H9 (cell line): ENCODE measurements around the gene TECRL. TPM values are rescaled to one million over a fixed set of nuclear protein-coding genes. Genes with fewer than 3 reads are reported as not detected.

Experiments
- DNase-seq: peaks from one replicate; pipeline ENCODE4 v3.0.0-alpha.2; 2017
- H2AFZ ChIP-seq: one replicate; pipeline ENCODE4 v1.6.1; 2013; ENCODE audit warnings: mild to moderate bottlenecking, low read length, control low read depth, moderate library complexity
- H2AK5ac ChIP-seq: 2 replicates; pipeline ENCODE4 v1.6.1; 2013; ENCODE audit warnings: low read length, control low read depth, mixed read lengths; ENCODE audit not compliant: insufficient read length
- H2BK120ac ChIP-seq: one replicate; pipeline ENCODE4 v1.6.1; 2013; ENCODE audit warnings: low read depth, mild to moderate bottlenecking, low read length, control low read depth, inconsistent platforms; ENCODE audit not compliant: poor library complexity, severe bottlenecking
- H2BK12ac ChIP-seq: 2 replicates; pipeline ENCODE4 v1.6.1; 2013; ENCODE audit warnings: low read length, control low read depth, mixed read lengths, low read depth; ENCODE audit not compliant: insufficient read length
- H2BK15ac ChIP-seq: 2 replicates; pipeline ENCODE4 v1.6.1; 2013; ENCODE audit warnings: low read depth, low read length, control low read depth
- H2BK20ac ChIP-seq: one replicate; pipeline ENCODE4 v1.6.1; 2013; ENCODE audit warnings: low read depth, mild to moderate bottlenecking, low read length, control low read depth, inconsistent platforms; ENCODE audit not compliant: poor library complexity, severe bottlenecking
- H2BK5ac ChIP-seq: 2 replicates; pipeline ENCODE4 v1.6.1; 2013; ENCODE audit warnings: low read length, control low read depth, mixed read lengths; ENCODE audit not compliant: insufficient read length
- H3K14ac ChIP-seq: 2 replicates; pipeline ENCODE4 v1.6.1; 2013; ENCODE audit warnings: low read length, control low read depth; ENCODE audit not compliant: insufficient read depth
- H3K18ac ChIP-seq: 2 replicates; pipeline ENCODE4 v1.6.1; 2013; ENCODE audit warnings: low read depth, mild to moderate bottlenecking, mixed read lengths, low read length, control low read depth; ENCODE audit not compliant: insufficient read length
- H3K23ac ChIP-seq: 2 replicates; pipeline ENCODE4 v1.6.1; 2013; ENCODE audit warnings: low read length, control low read depth, mixed read lengths, low read depth; ENCODE audit not compliant: insufficient read length
- H3K23me2 ChIP-seq: 2 replicates; pipeline ENCODE4 v1.6.1; 2013; ENCODE audit warnings: low read depth, mild to moderate bottlenecking, mixed read lengths, low read length, control low read depth; ENCODE audit not compliant: insufficient read length, poor library complexity, severe bottlenecking
- H3K27ac ChIP-seq: 2 replicates; pipeline ENCODE4 v1.5.1; 2013; ENCODE audit warnings: low read length, control low read depth, mixed read lengths, low read depth; ENCODE audit not compliant: insufficient read length
- H3K27me3 ChIP-seq: 2 replicates; pipeline ENCODE4 v1.6.1; 2013; ENCODE audit warnings: low read length, control low read depth, inconsistent platforms; ENCODE audit not compliant: insufficient read depth
- H3K4ac ChIP-seq: 2 replicates; pipeline ENCODE4 v1.6.1; 2013; ENCODE audit warnings: low read depth, mild to moderate bottlenecking, control low read depth, inconsistent platforms, low read length, moderate library complexity
- H3K4me1 ChIP-seq: 2 replicates; pipeline ENCODE4 v1.6.1; 2013; ENCODE audit warnings: low read length, control low read depth, inconsistent platforms; ENCODE audit not compliant: insufficient read depth
- H3K4me2 ChIP-seq: 2 replicates; pipeline ENCODE4 v1.6.1; 2013; ENCODE audit warnings: low read length, control low read depth, mixed read lengths; ENCODE audit not compliant: insufficient read length, insufficient read depth
- H3K56ac ChIP-seq: 2 replicates; pipeline ENCODE4 v1.6.1; 2013; ENCODE audit warnings: low read depth, mild to moderate bottlenecking, mixed read lengths, low read length, control low read depth; ENCODE audit not compliant: insufficient read length
- H3K79me1 ChIP-seq: 2 replicates; pipeline ENCODE4 v1.6.1; 2013; ENCODE audit warnings: low read depth, mild to moderate bottlenecking, moderate library complexity, low read length, control low read depth, inconsistent platforms; ENCODE audit not compliant: insufficient read depth, poor library complexity, severe bottlenecking
- H3K79me2 ChIP-seq: 2 replicates; pipeline ENCODE4 v1.6.1; 2013; ENCODE audit warnings: low read length, control low read depth, inconsistent platforms; ENCODE audit not compliant: insufficient read depth
- H3K9ac ChIP-seq: 2 replicates; pipeline ENCODE4 v1.6.1; 2013; ENCODE audit warnings: low read length, control low read depth, mixed read lengths; ENCODE audit not compliant: insufficient read length; ENCODE audit errors: extremely low read depth
- H3K9me3 ChIP-seq: one replicate; pipeline ENCODE4 v1.6.1; 2013; ENCODE audit warnings: low read depth, low read length, inconsistent platforms; ENCODE audit not compliant: control insufficient read depth
- H3T11ph ChIP-seq: one replicate; pipeline ENCODE4 v1.6.1; 2013; ENCODE audit warnings: mild to moderate bottlenecking, low read length, control low read depth, inconsistent platforms
- H4K20me1 ChIP-seq: one replicate; pipeline ENCODE4 v1.6.1; 2013; ENCODE audit not compliant: control insufficient read depth, insufficient read length, insufficient read depth
- H4K5ac ChIP-seq: 2 replicates; pipeline ENCODE4 v1.6.1; 2013; ENCODE audit warnings: low read depth, mild to moderate bottlenecking, mixed read lengths, low read length, control low read depth; ENCODE audit not compliant: insufficient read length
- H4K8ac ChIP-seq: replicated peaks from 2 replicates; pipeline ENCODE4 v1.6.1; 2013; ENCODE audit warnings: low read length, control low read depth, mixed read lengths, low read depth; ENCODE audit not compliant: insufficient read length
- H4K91ac ChIP-seq: 2 replicates; pipeline ENCODE4 v1.6.1; 2013; ENCODE audit warnings: low read depth, mild to moderate bottlenecking, moderate library complexity, mixed read lengths, low read length, control low read depth; ENCODE audit not compliant: insufficient read length
- H3K27ac Mint-ChIP-seq, 3 experiments: 2 replicates in 2 of 3; 3 replicates in 1 of 3; pipeline ENCODE4 v1.8.0; 2020 to 2021; ENCODE audit warnings: mixed read lengths in 3 of 3, mild to moderate bottlenecking in 1 of 3, moderate library complexity in 1 of 3
- H3K27me3 Mint-ChIP-seq: 2 replicates; pipeline ENCODE4 v1.8.0; 2021; ENCODE audit warnings: low read depth, mild to moderate bottlenecking, moderate library complexity, mixed read lengths
- H3K36me3 Mint-ChIP-seq, 3 experiments: 2 replicates in 2 of 3; 3 replicates in 1 of 3; pipeline ENCODE4 v1.8.0; 2020 to 2021; ENCODE audit warnings: low read depth in 3 of 3, mixed read lengths in 3 of 3; ENCODE audit not compliant: insufficient read depth in 1 of 3
- H3K4me1 Mint-ChIP-seq, 2 experiments: 2 replicates each; pipeline ENCODE4 v1.8.0; 2020; ENCODE audit warnings: mixed read lengths in 2 of 2
- H3K4me3 Mint-ChIP-seq, 2 experiments: 2 replicates in 1 of 2; 3 replicates in 1 of 2; pipeline ENCODE4 v1.8.0; 2020 to 2021; ENCODE audit warnings: mild to moderate bottlenecking in 2 of 2, mixed read lengths in 2 of 2, moderate library complexity in 1 of 2
- H3K9me3 Mint-ChIP-seq, 2 experiments: 2 replicates in 1 of 2; 3 replicates in 1 of 2; pipeline ENCODE4 v1.8.0; 2020; ENCODE audit warnings: mild to moderate bottlenecking in 2 of 2, mixed read lengths in 2 of 2, moderate library complexity in 1 of 2
- WGBS: extraction: QIAGEN DNeasy Blood & Tissue Kit; methylation state at CpG from one replicate; pipeline ENCODE4 v1.1.7; 2013; ENCODE audit warnings: missing lambda C conversion rate, low lambda C conversion rate, mixed read lengths; ENCODE audit not compliant: insufficient read length; ENCODE audit errors: extremely low coverage; 5-methylcytosine and 5-hydroxymethylcytosine counted together
- total RNA-seq: library from RNA; stranded (reverse); gene quantifications from 2 replicates; pipeline ENCODE4 v1.2.1, GENCODE V29; 2021
- TF ChIP-seq, protein P1 (sequence below): fragments of 200-600 bp; sonication (generic); conservative IDR thresholded peaks from 3 replicates; pipeline ENCODE4 v1.8.0; 2021; ENCODE audit warnings: antibody characterized with exemption, mild to moderate bottlenecking

The TECRL gene
- total RNA-seq, 1 experiment from 2014 or later, result not detected

DNA sequence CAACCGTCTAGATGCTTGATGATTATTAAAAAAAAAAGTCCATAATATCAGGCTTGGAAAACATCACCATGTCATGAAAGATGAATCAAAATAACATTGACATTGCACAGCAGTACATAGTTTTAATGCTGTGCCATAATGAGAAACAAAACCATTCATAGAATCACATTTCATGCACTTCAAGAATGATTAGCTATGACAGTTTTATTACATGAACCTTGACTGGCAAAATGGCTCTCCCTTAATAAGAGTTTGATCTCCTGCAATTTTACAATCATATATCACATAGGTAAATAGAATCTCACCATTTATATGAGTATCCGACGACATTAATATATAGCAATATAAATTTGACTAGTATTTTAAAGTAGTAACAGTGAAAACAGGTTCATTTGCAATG is 49.8 kb downstream of the TECRL start:
- no CpG with 5 or more reads among the region's 3 CpGs for WGBS
- no peak overlapping the region for H2AK5ac ChIP-seq
- no peak overlapping the region for H2BK120ac ChIP-seq
- H4K91ac ChIP-seq, result no peak overlapping the region
- Mint-ChIP-seq H3K27ac (no peak overlapping the region), H3K4me3 (no peak overlapping the region), H3K27me3 (no peaks in the 10 kb centered on the region; the same call in 1 of the 2 replicates), H3K9me3 (peaks cover 0 to 3% of the 10 kb centered on the region in 2 experiments; a peak in 2 of 5 replicates), H3K4me1 (peaks cover 0 to 3% of the 10 kb centered on the region in 2 experiments; a peak in 1 of 4 replicates), H3K36me3 (no peaks in the 10 kb centered on the region; a peak in 1 of 7 replicates)
- H3K4ac ChIP-seq, result no peak overlapping the region
- no peak for DNase-seq
- H3K4me2 ChIP-seq, result no peak overlapping the region
- no peaks in the 10 kb centered on the region for H3K23me2 ChIP-seq
- no peak overlapping the region for H4K5ac ChIP-seq
- H3K23ac ChIP-seq, result no peak overlapping the region
- H3K27me3 ChIP-seq, result no peaks in the 10 kb centered on the region
- H3K79me2 ChIP-seq, result no peaks in the 10 kb centered on the region
- H3K4me1 ChIP-seq, result no peaks in the 10 kb centered on the region
- no peak overlapping the region for H3K56ac ChIP-seq
- H2BK15ac ChIP-seq, result no peak overlapping the region
- no peak overlapping the region for H3K18ac ChIP-seq
- TF ChIP-seq, protein P1, sequence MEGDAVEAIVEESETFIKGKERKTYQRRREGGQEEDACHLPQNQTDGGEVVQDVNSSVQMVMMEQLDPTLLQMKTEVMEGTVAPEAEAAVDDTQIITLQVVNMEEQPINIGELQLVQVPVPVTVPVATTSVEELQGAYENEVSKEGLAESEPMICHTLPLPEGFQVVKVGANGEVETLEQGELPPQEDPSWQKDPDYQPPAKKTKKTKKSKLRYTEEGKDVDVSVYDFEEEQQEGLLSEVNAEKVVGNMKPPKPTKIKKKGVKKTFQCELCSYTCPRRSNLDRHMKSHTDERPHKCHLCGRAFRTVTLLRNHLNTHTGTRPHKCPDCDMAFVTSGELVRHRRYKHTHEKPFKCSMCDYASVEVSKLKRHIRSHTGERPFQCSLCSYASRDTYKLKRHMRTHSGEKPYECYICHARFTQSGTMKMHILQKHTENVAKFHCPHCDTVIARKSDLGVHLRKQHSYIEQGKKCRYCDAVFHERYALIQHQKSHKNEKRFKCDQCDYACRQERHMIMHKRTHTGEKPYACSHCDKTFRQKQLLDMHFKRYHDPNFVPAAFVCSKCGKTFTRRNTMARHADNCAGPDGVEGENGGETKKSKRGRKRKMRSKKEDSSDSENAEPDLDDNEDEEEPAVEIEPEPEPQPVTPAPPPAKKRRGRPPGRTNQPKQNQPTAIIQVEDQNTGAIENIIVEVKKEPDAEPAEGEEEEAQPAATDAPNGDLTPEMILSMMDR, result no peak
- no peak overlapping the region for H3K9ac ChIP-seq
- no peaks in the 10 kb centered on the region for H3K9me3 ChIP-seq
- H4K8ac ChIP-seq, result no peak overlapping the region
- no peak overlapping the region for H2BK12ac ChIP-seq
- H4K20me1 ChIP-seq, result no peaks in the 10 kb centered on the region
- no peak overlapping the region for H2BK20ac ChIP-seq
- H3K79me1 ChIP-seq, result no peaks in the 10 kb centered on the region
- no peak overlapping the region for H2BK5ac ChIP-seq
- H3K14ac ChIP-seq, result no peak overlapping the region
- H2AFZ ChIP-seq, result no peak overlapping the region
- no peak overlapping the region for H3T11ph ChIP-seq
- H3K27ac ChIP-seq, result no peak overlapping the region
